GM12878 (cell line): Measurements from ENCODE around the gene PFKL. TPM values are rescaled to one million over a fixed set of nuclear protein-coding genes. Genes with fewer than 3 reads are reported as not detected.

Experiments
- ATAC-seq: fragments of 200-7000 bp; cut with Tn5 transposase; 3 replicates; pipeline ENCODE4 v1.9.1; 2020; ENCODE audit warnings: mild to moderate bottlenecking, moderate library complexity
- BruUV-seq: library from RNA; stranded (reverse); fragments of 400-500 nt; replicated peaks from 2 replicates; lab custom pipeline; 2021; lab: Mats Ljungman, UMichigan
- CTCF ChIA-PET: fragments of 300-600 bp; sonication (Branson Sonifier 250); formaldehyde crosslinking; extraction: SDS; loops from one replicate; lab custom pipeline; 2021; ENCODE audit warnings: inconsistent platforms; lab: Yijun Ruan, JAX
- POLR2A ChIA-PET: fragments of 350-600 bp; formaldehyde crosslinking; extraction: SDS; loops from one replicate; lab custom pipeline; 2021; ENCODE audit warnings: inconsistent platforms; lab: Charles Lee
- RAD21 ChIA-PET: fragments of 300-600 bp; sonication (Branson Sonifier 250); formaldehyde crosslinking; loops from one replicate; lab custom pipeline; 2023; ENCODE audit warnings: antibody characterized with exemption; ENCODE audit not compliant: unreplicated experiment; lab: Charles Lee
- SMC1A ChIA-PET: fragments of 300-600 bp; sonication (Branson Sonifier 250); formaldehyde crosslinking; loops from one replicate; lab custom pipeline; 2023; ENCODE audit not compliant: unreplicated experiment, uncharacterized antibody; lab: Charles Lee
- DNase-seq: peaks from one replicate; pipeline ENCODE4 v3.0.0-alpha.2; 2011; ENCODE audit warnings: low read depth, low spot score
- FAIRE-seq: peaks from 3 replicates; lab custom pipeline; 2011; peaks lifted over from hg19 to GRCh38; lab: Jason Lieb, UNC
- H2AFZ ChIP-seq: 2 replicates; pipeline ENCODE4 v1.6.0; 2011; ENCODE audit warnings: low read depth, low read length, control low read depth; ENCODE audit not compliant: control insufficient read depth
- H3K27ac ChIP-seq: 2 replicates; pipeline ENCODE4 v1.5.1; 2011; ENCODE audit warnings: control low read depth; ENCODE audit not compliant: control insufficient read depth, insufficient read depth
- H3K27me3 ChIP-seq, 2 experiments: replicated peaks in 1 of 2; 2 replicates each; pipeline versions ENCODE4 v1.6.0 to v1.6.1; 2011; ENCODE audit warnings: low read length in 1 of 2; ENCODE audit not compliant: control insufficient read depth in 2 of 2, insufficient read depth in 2 of 2
- H3K36me3 ChIP-seq, 2 experiments: 2 replicates each; pipeline ENCODE4 v1.5.1; 2011; ENCODE audit warnings: low read length in 1 of 2; ENCODE audit not compliant: control insufficient read depth in 2 of 2, insufficient read depth in 2 of 2
- H3K4me1 ChIP-seq: 2 replicates; pipeline ENCODE4 v1.6.1; 2011; ENCODE audit warnings: mild to moderate bottlenecking, low read length, moderate library complexity, mixed read lengths; ENCODE audit not compliant: control insufficient read depth, insufficient read depth
- H3K4me2 ChIP-seq: 2 replicates; pipeline ENCODE4 v1.6.0; 2011; ENCODE audit warnings: control low read depth; ENCODE audit not compliant: control insufficient read depth, insufficient read depth
- H3K4me3 ChIP-seq: fragments of 200-600 bp; sonication (generic); 2 replicates; pipeline ENCODE4 v1.5.1; 2016
- H3K79me2 ChIP-seq: 2 replicates; pipeline ENCODE4 v1.6.0; 2011; ENCODE audit warnings: low read length; ENCODE audit not compliant: control insufficient read depth, insufficient read depth
- H3K9ac ChIP-seq: 2 replicates; pipeline ENCODE4 v1.8.0; 2011; ENCODE audit warnings: low read length, control low read depth, mixed read lengths; ENCODE audit not compliant: control insufficient read depth, insufficient read depth
- H3K9me3 ChIP-seq: replicated peaks from 3 replicates; pipeline ENCODE4 v1.5.1; 2011; ENCODE audit warnings: mild to moderate bottlenecking, low read length; ENCODE audit not compliant: control insufficient read depth, insufficient read depth
- H4K20me1 ChIP-seq: 2 replicates; pipeline ENCODE4 v1.6.0; 2011; ENCODE audit not compliant: control insufficient read depth, insufficient read depth
- CTCF ChIP-seq, 3 experiments: IDR thresholded peaks in 2 of 3; conservative IDR thresholded peaks in 1 of 3; 2 replicates each; pipeline ENCODE4 v1.5.1; 2011; ENCODE audit warnings: low read depth in 3 of 3, low read length in 3 of 3, mild to moderate bottlenecking in 3 of 3, control low read depth in 2 of 3, moderate library complexity in 2 of 3, inconsistent platforms in 1 of 3, mixed read lengths in 1 of 3; ENCODE audit not compliant: control insufficient read depth in 2 of 3, insufficient read depth in 1 of 3; ENCODE audit errors: extremely low read depth in 1 of 3
- GATAD2B ChIP-seq: fragments of 450-650 bp; conservative IDR thresholded peaks from 2 replicates; pipeline ENCODE4 v1.6.1; 2017; ENCODE audit warnings: low read depth, mild to moderate bottlenecking, moderate library complexity
- POLR2A ChIP-seq: IDR thresholded peaks from 2 replicates; pipeline ENCODE4 v1.6.1; 2011; ENCODE audit warnings: low read depth, mild to moderate bottlenecking, low read length
- SPI1 ChIP-seq: IDR thresholded peaks from 2 replicates; pipeline ENCODE4 v1.6.1; 2011; ENCODE audit warnings: low read depth, mild to moderate bottlenecking, low read length, moderate library complexity, borderline replicate concordance; ENCODE audit not compliant: insufficient read depth
- WGBS: methylation state at CpG from one replicate; pipeline ENCODE4 v1.1.6; 2016; ENCODE audit warnings: low lambda C conversion rate; ENCODE audit not compliant: insufficient replicate concordance, insufficient coverage; ENCODE audit errors: missing lambda C conversion rate; 5-methylcytosine and 5-hydroxymethylcytosine counted together
- in situ Hi-C: fragments of 300-500 bp; cut with MboI; formaldehyde crosslinking; loops from 9 replicates; pipeline ENCODE4 v1.14.3; 2018; ENCODE audit warnings: mixed read lengths
- intact Hi-C: fragments of 100-400 bp; cut with micrococcal nuclease; formaldehyde crosslinking; loops from one replicate; pipeline ENCODE4 v1.14.2; 2022; ENCODE audit not compliant: unreplicated experiment
- polyA plus RNA-seq, 11 experiments: library from polyadenylated mRNA; depleted of rRNA in 4 of 11; unstranded in 6 of 11; stranded (reverse) in 5 of 11; fragments of >200 nt; fragmentation: Nextera tagmentation in 4 of 11; fragmentation: Illumina TruSeq in 1 of 11; extraction: Ambion mirVana in 4 of 11; extraction: Trizol in 1 of 11; gene quantifications; 1 replicate in 1 of 11; 2 replicates in 10 of 11; pipeline versions ENCODE4 v1.2.1 to v1.2.3, GENCODE V29; 2011 to 2016; ENCODE audit warnings: inconsistent platforms in 2 of 11, missing spikeins in 2 of 11, low read depth in 1 of 11
- total RNA-seq, 4 experiments: library from RNA; depleted of rRNA in 3 of 4; stranded (reverse); fragments of >200 nt in 3 of 4; fragmentation: Illumina TruSeq in 1 of 4; extraction: Trizol in 1 of 4; gene quantifications; 2 replicates each; pipeline versions ENCODE4 v1.2.1 to v1.2.3, GENCODE V29; 2013 to 2021

Gene PFKL
- total and polyA plus RNA-seq, 10 of the 15 experiments (the other 5 are each of a cell fraction or from before 2014, with no cell fraction given), result 1.2 to 192 (median 112) TPM

DNA sequence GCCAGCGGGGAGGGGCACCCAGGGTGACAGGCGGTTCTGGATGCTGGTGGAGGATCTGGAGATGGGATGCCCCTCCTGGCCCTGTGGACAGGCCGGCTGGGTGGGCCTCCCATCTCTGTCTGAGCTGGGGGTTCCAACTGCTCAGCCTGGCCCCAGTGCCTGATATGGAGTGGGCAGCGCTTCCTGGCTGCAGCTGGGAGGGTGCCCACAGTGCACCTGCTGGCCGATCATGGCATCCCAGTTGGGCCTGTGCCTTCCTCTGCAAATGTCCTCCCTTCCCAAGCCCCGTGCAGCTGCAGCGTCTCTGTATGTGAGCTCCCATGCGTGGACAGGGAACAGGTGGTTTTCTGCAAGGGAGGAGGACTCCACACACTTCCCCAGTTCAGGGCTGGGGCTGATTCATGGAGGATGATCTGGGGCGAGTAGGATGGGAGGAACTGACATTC is 2.1 kb downstream of the PFKL start:
- H3K27ac ChIP-seq, result no peak overlapping the region
- CTCF ChIA-PET, result interaction anchor here (1.4 kb wide), 1 partner anchor 178 kb away, joined by 6 read pairs; no protein-coding TSS in a partner anchor
- POLR2A ChIA-PET, result no interaction called here
- no peak overlapping the region for H2AFZ ChIP-seq
- peak overlapping the region; percentile 86; the same call in 1 of the 2 replicates for H3K9ac ChIP-seq
- H3K4me2 ChIP-seq, result peak overlapping the region; percentile 90
- no TSS peak for BruUV-seq
- peak; percentile 3; the same call in 1 of the 3 replicates for ATAC-seq
- H3K79me2 ChIP-seq, result peaks cover 64% of the 10 kb centered on the region
- RAD21 ChIA-PET, result no interaction called here
- no peaks in the 10 kb centered on the region for H3K27me3 ChIP-seq
- H4K20me1 ChIP-seq, result no peaks in the 10 kb centered on the region; the same call in 1 of the 2 replicates
- SMC1A ChIA-PET, result no interaction called here
- no peak for FAIRE-seq
- H3K4me3 ChIP-seq, result peak overlapping the region; percentile 96
- in situ Hi-C loops (no loop called here), intact Hi-C loops (loop anchor here (1.0 kb wide), 1 partner anchor 35 kb away; no protein-coding TSS in a partner anchor)
- TF ChIP-seq GATAD2B (no peak), POLR2A (peak; percentile 40; the same call in 1 of the 2 replicates), CTCF (IDR thresholded peaks at IDR 0.05 in 2 of 3, conservative IDR thresholded peaks at IDR 0.05 in 1 of 3; ENCODE audit: control insufficient read depth in 2 of 3, extremely low read depth in 1 of 3, insufficient read depth in 1 of 3, low read depth in 3 of 3, low read length in 3 of 3) (peak in 2 of 3 experiments; percentile 7 to 37; a peak in 2 of 6 replicates), SPI1 (peak; percentile 11; the same call in 1 of the 2 replicates)
- WGBS, result 79% methylated on average over 9 of the region's 9 CpGs
- no peaks in the 10 kb centered on the region; a peak in 1 of 4 replicates for H3K36me3 ChIP-seq
- peaks cover 25% of the 10 kb centered on the region for H3K4me1 ChIP-seq
- no peaks in the 10 kb centered on the region for H3K9me3 ChIP-seq
- no peak for DNase-seq
